ENCODE data around the gene PIGBOS1.

Gene PIGBOS1

DNA sequence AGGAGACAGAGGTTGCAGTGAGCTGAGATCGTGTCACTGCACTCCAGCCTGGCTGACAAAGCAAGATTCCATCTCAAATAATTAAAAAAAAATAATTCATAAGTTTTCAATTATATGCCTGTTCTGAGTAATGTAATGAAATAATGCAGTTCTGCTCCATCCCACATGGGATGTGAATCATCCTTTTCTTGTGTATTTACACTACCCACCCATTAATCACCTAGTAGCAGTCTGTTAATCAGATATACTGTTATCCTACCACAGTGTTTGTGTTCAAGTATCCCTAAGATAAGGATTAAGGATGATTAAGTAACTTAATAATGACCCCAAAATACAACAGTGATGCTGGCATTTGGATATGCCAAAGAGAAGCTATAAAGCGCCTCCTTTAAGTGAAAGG is 38.9 kb upstream of the PIGBOS1 start:
- Histone ChIP-seq H4K20me1 (ENCODE audit: low read depth, low read length) (no peaks in the 10 kb centered on the region), H3K4me2 (ENCODE audit: low read depth, low read length, poor library complexity, severe bottlenecking) (no peak overlapping the region), H3K27ac (ENCODE audit: low read depth, low read length) (no peak overlapping the region), H3K27me3 (ENCODE audit: low read length) (no peaks in the 10 kb centered on the region), H3K4me3 (ENCODE audit: insufficient read depth, low read length, poor library complexity, severe bottlenecking) (no peak overlapping the region), H3K36me3 (ENCODE audit: low read length) (peaks cover 22% of the 10 kb centered on the region; the same call in 1 of the 2 replicates), H3K9ac (ENCODE audit: low read length) (no peak overlapping the region), H3K9me3 (ENCODE audit: insufficient read depth, low read length) (no peaks in the 10 kb centered on the region), H3K79me2 (ENCODE audit: insufficient read depth, low read length) (no peaks in the 10 kb centered on the region), H3K9me2 (replicated peaks; ENCODE audit: insufficient read depth, low read length) (no peaks in the 10 kb centered on the region), H3F3A (ENCODE audit: insufficient read depth) (no peaks in the 10 kb centered on the region), H2AFZ (ENCODE audit: low read depth, low read length, severe bottlenecking) (no peak overlapping the region)
- TF ChIP-seq CTCF (IDR thresholded peaks at IDR 0.05; ENCODE audit: insufficient read depth, low read length, poor library complexity, severe bottlenecking) (no peak), EZH2phosphoT487 (conservative IDR thresholded peaks at IDR 0.05; ENCODE audit: low read length) (no peak)

DNA sequence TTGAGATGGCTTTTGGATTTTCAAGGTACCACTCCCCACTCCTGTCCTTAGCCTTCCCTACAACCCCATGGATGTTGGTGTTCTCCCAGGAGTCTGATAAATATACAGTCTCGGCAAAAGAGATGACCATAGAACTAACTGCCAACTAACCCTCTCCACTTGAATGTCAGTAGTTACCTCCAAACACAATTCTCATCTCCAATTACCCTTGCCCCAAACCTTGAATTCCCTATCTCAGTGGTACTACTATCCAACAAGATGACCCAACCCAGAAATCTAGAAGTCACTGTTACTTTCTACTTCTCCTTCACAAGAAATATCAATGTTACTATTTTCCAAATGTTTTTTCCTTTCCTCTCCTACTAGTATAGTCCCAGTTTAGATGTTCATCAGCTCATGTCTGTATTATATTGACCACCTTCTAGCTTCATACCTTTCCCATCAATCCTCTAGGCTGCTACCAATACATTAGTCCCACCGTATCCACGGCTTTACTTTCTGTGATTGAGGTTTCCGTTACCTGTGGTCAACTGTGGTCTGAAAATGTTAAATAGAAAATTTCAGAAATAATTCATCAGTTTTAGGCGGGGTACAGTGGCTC is 38.2 kb upstream of the PIGBOS1 start:
- Histone ChIP-seq H3K27ac (ENCODE audit: low read depth, low read length) (no peak overlapping the region), H3K9me2 (replicated peaks; ENCODE audit: insufficient read depth, low read length) (no peaks in the 10 kb centered on the region), H2AFZ (ENCODE audit: low read depth, low read length, severe bottlenecking) (no peak overlapping the region)

DNA sequence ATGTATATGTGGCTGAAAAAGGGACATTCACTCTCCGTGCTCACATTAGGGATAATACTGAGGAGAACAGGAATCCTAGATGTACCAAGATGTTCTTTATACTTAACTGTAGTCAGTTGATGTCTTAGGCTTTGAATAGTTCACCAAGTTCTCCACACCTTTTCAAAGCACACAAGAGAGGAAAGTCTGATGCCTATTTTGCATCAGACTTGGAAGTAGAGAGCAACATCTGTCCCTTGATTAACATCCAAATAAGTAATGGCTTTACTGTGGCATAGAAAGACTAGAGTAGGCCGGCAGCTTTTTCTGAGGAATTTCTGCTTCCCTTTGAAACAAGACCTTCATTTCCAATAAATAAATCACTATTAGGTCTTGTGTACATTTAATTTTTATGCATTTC is 34.1 kb upstream of the PIGBOS1 start:
- no peaks in the 10 kb centered on the region for H3K9me2 ChIP-seq (replicated peaks; ENCODE audit: insufficient read depth, low read length)
- H3F3A ChIP-seq (ENCODE audit: insufficient read depth), result no peaks in the 10 kb centered on the region
- no peak overlapping the region for H3K27ac ChIP-seq (ENCODE audit: low read depth, low read length)
- H3K9me3 ChIP-seq (ENCODE audit: insufficient read depth, low read length), result no peaks in the 10 kb centered on the region
- no peaks in the 10 kb centered on the region for H4K20me1 ChIP-seq (ENCODE audit: low read depth, low read length)
- H3K4me3 ChIP-seq (ENCODE audit: insufficient read depth, low read length, poor library complexity, severe bottlenecking), result no peak overlapping the region
- no peak overlapping the region for H3K4me2 ChIP-seq (ENCODE audit: low read depth, low read length, poor library complexity, severe bottlenecking)
- no peak overlapping the region for H3K9ac ChIP-seq (ENCODE audit: low read length)
- no peak overlapping the region for H2AFZ ChIP-seq (ENCODE audit: low read depth, low read length, severe bottlenecking)
- TF ChIP-seq CTCF (IDR thresholded peaks at IDR 0.05; ENCODE audit: insufficient read depth, low read length, poor library complexity, severe bottlenecking), result no peak
- no peak for TF ChIP-seq EZH2phosphoT487 (conservative IDR thresholded peaks at IDR 0.05; ENCODE audit: low read length)
- H3K27me3 ChIP-seq (ENCODE audit: low read length), result no peaks in the 10 kb centered on the region
- no peaks in the 10 kb centered on the region for H3K79me2 ChIP-seq (ENCODE audit: insufficient read depth, low read length)
- peaks cover 29% of the 10 kb centered on the region; the same call in 1 of the 2 replicates for H3K36me3 ChIP-seq (ENCODE audit: low read length)

More for the DNA sequence above, 38.2 kb upstream of the PIGBOS1 start:
- no peaks in the 10 kb centered on the region for H3K27me3 ChIP-seq (ENCODE audit: low read length)
- no peaks in the 10 kb centered on the region for H4K20me1 ChIP-seq (ENCODE audit: low read depth, low read length)
- H3K9me3 ChIP-seq (ENCODE audit: insufficient read depth, low read length), result no peaks in the 10 kb centered on the region
- no peaks in the 10 kb centered on the region for H3F3A ChIP-seq (ENCODE audit: insufficient read depth)
- H3K36me3 ChIP-seq (ENCODE audit: low read length), result peaks cover 23% of the 10 kb centered on the region; the same call in 1 of the 2 replicates
- H3K4me2 ChIP-seq (ENCODE audit: low read depth, low read length, poor library complexity, severe bottlenecking), result no peak overlapping the region
- TF ChIP-seq CTCF (IDR thresholded peaks at IDR 0.05; ENCODE audit: insufficient read depth, low read length, poor library complexity, severe bottlenecking), result no peak
- TF ChIP-seq EZH2phosphoT487 (conservative IDR thresholded peaks at IDR 0.05; ENCODE audit: low read length), result no peak
- no peaks in the 10 kb centered on the region for H3K79me2 ChIP-seq (ENCODE audit: insufficient read depth, low read length)
- H3K4me3 ChIP-seq (ENCODE audit: insufficient read depth, low read length, poor library complexity, severe bottlenecking), result no peak overlapping the region
- H3K9ac ChIP-seq (ENCODE audit: low read length), result no peak overlapping the region
